Stomach (tissue), 9 donors: ENCODE measurements around the gene TRAF7. TPM values are rescaled to one million over a fixed set of nuclear protein-coding genes. Genes with fewer than 3 reads are reported as not detected.

Experiments
- DNase-seq, 2 donors: peaks; one replicate each; pipeline versions ENCODE4 v3.0.0 to v3.0.0-alpha.2; 2013 to 2019
- H3K27ac ChIP-seq, 5 donors: fragments of 200-600 bp in 4 of 5; sonication (generic) in 4 of 5; one replicate each; pipeline ENCODE4 v1.5.1; 2013 to 2019; ENCODE audit warnings: mild to moderate bottlenecking in 1 of 5, moderate library complexity in 1 of 5
- H3K27me3 ChIP-seq, 3 donors: fragments of 200-600 bp; sonication (generic); one replicate each; pipeline ENCODE4 v1.5.1; 2017 to 2019; ENCODE audit warnings: mixed run types in 1 of 3
- H3K36me3 ChIP-seq, 4 donors: fragments of 200-600 bp; sonication (generic); 1 replicate in 3 of 4; 2 replicates in 1 of 4; pipeline ENCODE4 v1.5.1; 2016 to 2019
- H3K4me1 ChIP-seq, 4 donors: fragments of 200-600 bp; sonication (generic); one replicate each; pipeline ENCODE4 v1.5.1; 2016 to 2019
- H3K4me3 ChIP-seq, 4 donors: fragments of 200-600 bp; sonication (generic) in 3 of 4; one replicate each; pipeline ENCODE4 v1.5.1; 2016 to 2019; ENCODE audit warnings: mild to moderate bottlenecking in 1 of 4
- H3K9me3 ChIP-seq, 4 donors: fragments of 200-600 bp; sonication (generic); one replicate each; pipeline ENCODE4 v1.5.1; 2016 to 2019
- CTCF ChIP-seq, 7 experiments: fragments of 450-650 bp in 4 of 7; fragments of 200-600 bp in 3 of 7; sonication (generic) in 3 of 7; IDR thresholded peaks; one replicate each; pipeline ENCODE4 v1.5.1; 2016 to 2019; ENCODE audit warnings: antibody characterized with exemption in 7 of 7, control low read depth in 2 of 7, mild to moderate bottlenecking in 1 of 7
- EP300 ChIP-seq: sonication (generic); formaldehyde crosslinking; IDR thresholded peaks from one replicate; pipeline ENCODE4 v1.6.1; 2017; ENCODE audit warnings: antibody characterized with exemption
- POLR2A ChIP-seq, 4 donors: fragments of 450-650 bp; IDR thresholded peaks; one replicate each; pipeline ENCODE4 v1.6.1; 2016; ENCODE audit warnings: antibody characterized with exemption in 4 of 4, control low read depth in 2 of 4, mild to moderate bottlenecking in 1 of 4, moderate library complexity in 1 of 4
- POLR2AphosphoS5 ChIP-seq, 3 donors: sonication (generic); formaldehyde crosslinking; IDR thresholded peaks; one replicate each; pipeline ENCODE4 v1.6.1; 2016; ENCODE audit warnings: antibody characterized with exemption in 3 of 3
- WGBS, 5 donors: extraction: QIAGEN DNeasy Blood & Tissue Kit in 3 of 5; methylation state at CpG; one replicate each; pipeline versions ENCODE4 v1.1.5 to v1.1.7; 2013 to 2018; 5-methylcytosine and 5-hydroxymethylcytosine counted together
- intact Hi-C: fragments of 100-400 bp; cut with DNase I; formaldehyde crosslinking; loops from one replicate; pipeline ENCODE4 v1.15.1; 2023; ENCODE audit warnings: low total_unique reads
- polyA plus RNA-seq, 3 donors: library from polyadenylated mRNA; stranded (reverse); fragments of 200-250 nt; gene quantifications; one replicate each; pipeline ENCODE4 v1.2.3, GENCODE V29; 2013
- total RNA-seq, 5 donors: library from RNA; depleted of rRNA; stranded (reverse); fragments of >200 nt; gene quantifications; one replicate each; pipeline versions ENCODE4 v1.1.0 to v1.2.3, GENCODE V29; 2014 to 2016
- donor health status: healthy with polysubstance abuse.
- donor health status: Bipolar disorder and iron deficiency.
- donor health status: healthy.

Gene TRAF7
- total and polyA plus RNA-seq, 8 donors, result 20.9 to 204 (median 38.5) TPM

- 87 to 96% (median 92%) methylated on average over 6 to 8 of the region's 8 CpGs for WGBS, 5 donors
- DNase-seq, result no peak
Measured at GRCh38 chr16:2188395-2188794, 32.8 kb downstream of the TRAF7 start.

GRCh38 chr16:2189252-2189893 lies 33.8 kb downstream of the TRAF7 start:
- intact Hi-C loops, result no loop called here
- Histone ChIP-seq H3K9me3 (no peaks in the 10 kb centered on the region), H3K27me3 (peaks cover 0 to 11% (median 4%) of the 10 kb centered on the region in 3 donors), H3K27ac (no peak overlapping the region), H3K4me1 (no peaks in the 10 kb centered on the region), H3K36me3 (no peaks in the 10 kb centered on the region), H3K4me3 (no peak overlapping the region)
- no peak for TF ChIP-seq POLR2AphosphoS5 (IDR thresholded peaks at IDR 0.05)
- TF ChIP-seq CTCF (IDR thresholded peaks at IDR 0.05), result no peak
- no peak for TF ChIP-seq POLR2A (IDR thresholded peaks at IDR 0.05)
- DNase-seq, result no peak
- WGBS, 5 donors, result 84 to 90% (median 86%) methylated on average over 8 to 25 of the region's 25 CpGs

More at GRCh38 chr16:2188395-2188794, 32.8 kb downstream of the TRAF7 start:
- no peaks in the 10 kb centered on the region for H3K4me1 ChIP-seq
- no peaks in the 10 kb centered on the region for H3K36me3 ChIP-seq
- H3K9me3 ChIP-seq, result no peaks in the 10 kb centered on the region
- peaks cover 0 to under 1% (median 0%) of the 10 kb centered on the region in 3 donors for H3K27me3 ChIP-seq
- intact Hi-C loops, result no loop called here
- TF ChIP-seq CTCF (IDR thresholded peaks at IDR 0.05), result no peak
- TF ChIP-seq POLR2AphosphoS5 (IDR thresholded peaks at IDR 0.05), result no peak
- TF ChIP-seq EP300, result no peak
- TF ChIP-seq POLR2A (IDR thresholded peaks at IDR 0.05), result no peak
- H3K4me3 ChIP-seq, result no peak overlapping the region
- H3K27ac ChIP-seq, result no peak overlapping the region

GRCh38 chr16:2190002-2190658 lies 34.5 kb downstream of the TRAF7 start:
- intact Hi-C loops, result loop anchor here (10.0 kb wide), 1 partner anchor 305 kb away; no protein-coding TSS in a partner anchor
- Histone ChIP-seq H3K27me3 (peaks cover 0 to 18% (median 12%) of the 10 kb centered on the region in 3 donors), H3K36me3 (no peaks in the 10 kb centered on the region), H3K9me3 (no peaks in the 10 kb centered on the region), H3K4me1 (peaks cover 2 to 7% (median 3%) of the 10 kb centered on the region in 4 donors), H3K27ac (no peak overlapping the region), H3K4me3 (no peak overlapping the region)
- TF ChIP-seq POLR2A (IDR thresholded peaks at IDR 0.05), result no peak
- no peak for TF ChIP-seq POLR2AphosphoS5 (IDR thresholded peaks at IDR 0.05)
- TF ChIP-seq CTCF (IDR thresholded peaks at IDR 0.05), result no peak
- TF ChIP-seq EP300, result no peak
- 74 to 82% (median 79%) methylated on average over 14 to 24 of the region's 24 CpGs for WGBS, 5 donors
- DNase-seq, result no peak

GRCh38 chr16:2190659-2191445 lies 35.3 kb downstream of the TRAF7 start:
- Histone ChIP-seq H3K4me3 (no peak overlapping the region), H3K27ac (no peak overlapping the region), H3K9me3 (no peaks in the 10 kb centered on the region), H3K27me3 (peaks cover 0 to 25% (median 19%) of the 10 kb centered on the region in 3 donors), H3K4me1 (peaks cover 9 to 14% (median 10%) of the 10 kb centered on the region in 4 donors), H3K36me3 (no peaks in the 10 kb centered on the region)
- intact Hi-C loops, result loop anchor here (10.0 kb wide), 1 partner anchor 304 kb away; no protein-coding TSS in a partner anchor
- 75 to 80% (median 76%) methylated on average over 16 to 25 of the region's 25 CpGs for WGBS, 5 donors
- no peak for TF ChIP-seq EP300
- TF ChIP-seq CTCF (IDR thresholded peaks at IDR 0.05), result no peak
- TF ChIP-seq POLR2A (IDR thresholded peaks at IDR 0.05), result no peak
- no peak for TF ChIP-seq POLR2AphosphoS5 (IDR thresholded peaks at IDR 0.05)
- no peak for DNase-seq
